ENCODE measurements around the gene EFL1. TPM values are rescaled to one million over a fixed set of nuclear protein-coding genes. Genes with fewer than 3 reads are reported as not detected.

The EFL1 gene
- polyA plus RNA-seq, 1 of the 3 experiments (the other 2 are of a cell fraction) = 12.3 TPM

GRCh38 chr15:82298032-82298431, 35.5 kb upstream of the EFL1 start (continued):
- TF ChIP-seq ELF1 (IDR thresholded peaks at IDR 0.05) = no peak
- no peak for TF ChIP-seq RXRA (IDR thresholded peaks at IDR 0.05; ENCODE audit: borderline replicate concordance, low read depth)
- no peak for TF ChIP-seq TEAD4 (IDR thresholded peaks at IDR 0.05; ENCODE audit: borderline replicate concordance, insufficient read depth)
- TF ChIP-seq CTCF (IDR thresholded peaks at IDR 0.05) = no peak
- TF ChIP-seq PBX3 (IDR thresholded peaks at IDR 0.05) = no peak
- no peak for TF ChIP-seq EP300 (IDR thresholded peaks at IDR 0.05; ENCODE audit: borderline replicate concordance in 1 of 2, low read depth in 1 of 2, low read length in 1 of 2)
- TF ChIP-seq ZBTB33 (IDR thresholded peaks at IDR 0.05; ENCODE audit: borderline replicate concordance, low read depth) = no peak

GRCh38 chr15:82297546-82297945, 35.0 kb upstream of the EFL1 start:
- DNase-seq = no peak
- ChIA-PET CTCF (no interaction called here), POLR2A (no interaction called here)
- no peaks in the 10 kb centered on the region for H4K20me1 ChIP-seq (ENCODE audit: insufficient read depth)
- H3K9me2 ChIP-seq = no peaks in the 10 kb centered on the region
- TF ChIP-seq RFX5 (IDR thresholded peaks at IDR 0.05; ENCODE audit: low read length) = no peak
- TF ChIP-seq CTCF (IDR thresholded peaks at IDR 0.05) = no peak
- TF ChIP-seq FOSL2 (IDR thresholded peaks at IDR 0.05; ENCODE audit: borderline replicate concordance, low read depth) = no peak
- no peak for TF ChIP-seq POLR2AphosphoS5 (IDR thresholded peaks at IDR 0.05; ENCODE audit: low read depth, low read length)
- TF ChIP-seq SMC3 (IDR thresholded peaks at IDR 0.05; ENCODE audit: low read depth, low read length) = no peak
- TF ChIP-seq JUND (IDR thresholded peaks at IDR 0.05) = no peak
- no peak for TF ChIP-seq PBX3 (IDR thresholded peaks at IDR 0.05)
- TF ChIP-seq MXI1 (IDR thresholded peaks at IDR 0.05; ENCODE audit: low read depth, low read length) = no peak
- TF ChIP-seq YY1 (IDR thresholded peaks at IDR 0.05; ENCODE audit: low read depth) = no peak
- TF ChIP-seq RXRA (IDR thresholded peaks at IDR 0.05; ENCODE audit: borderline replicate concordance, low read depth) = no peak
- TF ChIP-seq ELF1 (IDR thresholded peaks at IDR 0.05) = no peak
- TF ChIP-seq ZBTB33 (IDR thresholded peaks at IDR 0.05; ENCODE audit: borderline replicate concordance, low read depth) = no peak
- TF ChIP-seq TAF1 (IDR thresholded peaks at IDR 0.05; ENCODE audit: borderline replicate concordance, low read depth, low read length) = no peak
- no peak for TF ChIP-seq EP300 (IDR thresholded peaks at IDR 0.05; ENCODE audit: borderline replicate concordance in 1 of 2, low read depth in 1 of 2, low read length in 1 of 2)
- no peak for TF ChIP-seq GABPA (IDR thresholded peaks at IDR 0.05; ENCODE audit: low read depth)
- no peaks in the 10 kb centered on the region; the same call in 1 of the 2 replicates for H3K27me3 ChIP-seq (ENCODE audit: insufficient read depth)
- H3F3A ChIP-seq (replicated peaks; ENCODE audit: insufficient read depth) = no peaks in the 10 kb centered on the region
- 61% methylated on average over 5 of the region's 5 CpGs for WGBS (ENCODE audit: low lambda C conversion rate)
- no peak overlapping the region for H3K4me3 ChIP-seq (ENCODE audit: low read depth in 2 of 2, low read length in 1 of 2)
- H3K4me1 ChIP-seq (ENCODE audit: control insufficient read depth in 1 of 2, insufficient read depth in 2 of 2, low read depth in 1 of 2, low read length in 1 of 2) = peaks cover 0 to 7% of the 10 kb centered on the region in 2 experiments; a peak in 1 of 4 replicates
- no peak overlapping the region for H3K27ac ChIP-seq (ENCODE audit: low read depth in 2 of 2, low read length in 1 of 2)
- H3K4me2 ChIP-seq = no peak overlapping the region
- no peaks in the 10 kb centered on the region for H3K79me2 ChIP-seq (ENCODE audit: insufficient read depth)
- no peaks in the 10 kb centered on the region for H3K36me3 ChIP-seq (replicated peaks in 1 of 2; ENCODE audit: control insufficient read depth in 1 of 2, insufficient read depth in 2 of 2, low read length in 1 of 2)
- no peak overlapping the region for H2AFZ ChIP-seq (ENCODE audit: low read depth)
- H3K9me3 ChIP-seq = no peaks in the 10 kb centered on the region
- no peak overlapping the region for H3K9ac ChIP-seq
